GDM1 (cell line): ENCODE data around the gene CST1.
"Not testable (repeated sequence)": the region's sequence is repeated elsewhere in the genome, so short reads cannot be mapped to it uniquely, and the experiment has no call there.

ENCODE experiments used
- DNase-seq: peaks from one replicate; lab custom pipeline; 2025; lab: John Stamatoyannopoulos, UW

The CST1 gene

DNA sequence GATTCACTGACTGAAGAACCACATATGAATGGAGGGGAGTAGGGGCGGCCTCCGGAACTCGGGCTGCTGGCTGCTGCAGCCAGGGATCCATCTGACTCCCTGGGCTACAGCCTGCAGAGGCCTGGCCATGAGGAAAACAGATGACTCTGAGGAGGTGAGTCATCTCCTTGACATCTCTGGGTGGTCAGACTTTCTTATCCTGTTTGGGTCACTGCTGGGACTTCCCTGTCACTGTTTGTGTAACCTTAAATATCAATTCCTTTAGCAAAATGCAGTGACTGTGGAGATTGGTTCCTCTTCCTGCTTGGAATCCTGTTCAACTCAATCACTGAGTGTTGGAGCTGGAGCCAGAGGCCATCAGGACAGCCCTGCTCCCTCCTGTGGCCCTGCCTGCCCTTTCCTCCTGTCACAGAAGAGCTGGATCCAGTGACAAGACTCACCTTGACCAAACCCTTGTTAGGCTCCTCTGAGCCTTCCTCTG is 4.4 kb upstream of the CST1 start:
- DNase-seq, result not testable (repeated sequence)

GRCh38 chr20:23754731-23755130 is 4.0 kb upstream of the CST1 start:
- DNase-seq, result no peak

- no peak for DNase-seq
Observed at GRCh38 chr20:23753589-23753988, 2.9 kb upstream of the CST1 start.

DNA sequence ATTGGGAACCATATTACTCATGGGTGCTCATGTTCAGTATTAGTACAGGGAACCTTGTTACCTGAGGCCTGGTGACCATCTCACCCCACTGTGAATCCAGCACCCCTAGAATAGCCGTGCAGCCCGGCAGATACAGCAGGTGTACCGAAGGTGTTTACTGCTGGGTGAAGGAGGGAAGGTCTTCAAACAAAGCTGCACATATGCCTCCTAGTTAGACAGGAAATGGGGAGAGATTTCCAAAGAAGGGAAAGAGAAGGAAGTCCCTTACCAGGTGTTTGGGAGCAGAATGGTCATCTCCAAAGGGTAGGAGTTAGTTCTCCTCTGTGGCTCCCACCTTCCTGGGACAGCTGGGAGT is 2.4 kb upstream of the CST1 start:
- no peak for DNase-seq

GRCh38 chr20:23752481-23753193 is 1.9 kb upstream of the CST1 start:
- DNase-seq, result no peak

GRCh38 chr20:23752019-23752418 is 1.3 kb upstream of the CST1 start:
- DNase-seq, result no peak

- DNase-seq, result no peak
Observed at GRCh38 chr20:23749746-23750145, 989 bp downstream of the CST1 start.

GRCh38 chr20:23748975-23749374 is 1.8 kb downstream of the CST1 start:
- DNase-seq, result not testable (repeated sequence)

DNA sequence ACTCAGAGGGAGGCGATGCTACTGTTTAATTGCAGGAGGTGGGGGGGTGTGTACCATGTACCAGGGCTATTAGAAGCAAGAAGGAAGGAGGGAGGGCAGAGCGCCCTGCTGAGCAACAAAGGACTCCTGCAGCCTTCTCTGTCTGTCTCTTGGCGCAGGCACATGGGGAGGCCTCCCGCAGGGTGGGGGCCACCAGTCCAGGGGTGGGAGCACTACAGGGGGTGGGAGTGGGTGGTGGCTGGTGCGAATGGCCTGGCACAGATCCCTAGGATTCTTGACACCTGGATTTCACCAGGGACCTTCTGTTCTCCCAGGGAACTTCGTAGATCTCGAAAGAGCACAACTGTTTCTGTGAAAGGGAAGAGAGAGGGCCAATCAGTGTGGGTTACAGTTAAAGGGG is 3.2 kb downstream of the CST1 start:
- DNase-seq, result not testable (repeated sequence)

- not testable (repeated sequence) for DNase-seq
Observed at GRCh38 chr20:23747092-23747491, 3.6 kb downstream of the CST1 start.

DNA sequence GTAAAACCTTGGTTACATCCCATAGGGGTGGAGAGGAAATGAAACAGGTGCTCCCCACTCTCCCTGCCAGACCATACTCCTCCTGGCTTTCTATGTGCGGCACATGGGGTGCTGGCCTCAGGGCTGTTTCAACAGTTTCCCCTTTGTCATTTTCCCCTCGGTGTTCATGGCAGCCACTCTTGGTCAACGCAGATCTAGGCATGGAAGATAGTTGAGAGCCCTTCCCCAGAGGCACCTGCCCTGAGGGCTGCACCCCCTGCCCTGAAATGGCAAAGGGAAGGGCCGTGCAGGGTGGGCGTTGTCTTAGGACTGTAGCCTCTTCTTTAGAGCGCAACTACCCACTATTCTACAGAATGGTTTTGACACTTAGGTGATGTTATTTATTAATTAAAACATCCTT is 4.4 kb downstream of the CST1 start:
- no peak for DNase-seq

GRCh38 chr20:23745247-23745646 is 5.5 kb downstream of the CST1 start:
- no peak for DNase-seq

DNA sequence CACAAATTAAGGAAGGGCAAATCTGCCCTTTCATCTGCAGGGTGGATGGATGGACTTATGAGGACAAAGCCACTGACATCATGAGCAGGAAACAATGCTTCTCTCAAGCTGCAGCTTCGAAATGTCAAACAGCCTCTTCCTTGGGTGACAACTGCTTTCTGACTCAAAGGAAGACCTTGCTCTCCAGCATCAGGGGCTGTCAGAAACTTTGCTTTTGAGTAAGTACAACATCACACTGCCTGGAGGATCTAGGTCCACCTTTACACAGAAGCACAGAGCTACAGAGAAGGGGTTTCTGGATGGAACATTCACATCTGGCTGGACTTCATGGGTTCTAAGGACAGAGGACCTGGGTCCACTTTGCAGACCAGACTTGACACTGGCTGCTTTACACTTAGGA is 5.9 kb downstream of the CST1 start:
- DNase-seq, result no peak

- DNase-seq, result not testable (repeated sequence)
Observed at GRCh38 chr20:23735391-23735790, 15.3 kb downstream of the CST1 start.

GRCh38 chr20:23734949-23735348 is 15.8 kb downstream of the CST1 start:
- DNase-seq, result not testable (repeated sequence)

- DNase-seq, result not testable (repeated sequence)
Observed at GRCh38 chr20:23734440-23734839, 16.3 kb downstream of the CST1 start.

- no peak for DNase-seq
Observed at GRCh38 chr20:23727016-23727415, 23.7 kb downstream of the CST1 start.

GRCh38 chr20:23725102-23725501 is 25.6 kb downstream of the CST1 start:
- no peak for DNase-seq

GRCh38 chr20:23723659-23724307 is 27.0 kb downstream of the CST1 start:
- DNase-seq, result peak; percentile 7

DNA sequence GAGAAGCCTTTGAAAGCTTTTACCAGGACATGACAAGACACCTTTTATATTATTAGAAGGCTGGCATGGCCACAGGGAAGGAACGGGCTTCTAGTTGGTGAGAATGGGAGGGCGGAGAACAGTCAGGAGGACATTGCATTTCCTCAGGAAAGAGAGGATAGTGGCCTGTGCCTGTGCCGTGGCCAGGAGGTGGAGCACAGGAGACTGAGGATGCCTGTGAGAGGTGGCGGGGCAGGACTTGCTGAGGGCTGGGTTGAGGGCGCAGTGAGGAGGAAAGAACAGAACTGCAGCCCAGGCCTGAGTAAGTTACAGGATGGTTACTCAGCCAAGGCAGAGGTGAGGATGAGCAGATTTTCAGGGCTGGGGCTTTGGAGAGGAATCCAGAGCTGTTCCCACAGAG is 27.9 kb downstream of the CST1 start:
- not testable (repeated sequence) for DNase-seq

- DNase-seq, result no peak
Observed at GRCh38 chr20:23721962-23722361, 28.8 kb downstream of the CST1 start.

DNA sequence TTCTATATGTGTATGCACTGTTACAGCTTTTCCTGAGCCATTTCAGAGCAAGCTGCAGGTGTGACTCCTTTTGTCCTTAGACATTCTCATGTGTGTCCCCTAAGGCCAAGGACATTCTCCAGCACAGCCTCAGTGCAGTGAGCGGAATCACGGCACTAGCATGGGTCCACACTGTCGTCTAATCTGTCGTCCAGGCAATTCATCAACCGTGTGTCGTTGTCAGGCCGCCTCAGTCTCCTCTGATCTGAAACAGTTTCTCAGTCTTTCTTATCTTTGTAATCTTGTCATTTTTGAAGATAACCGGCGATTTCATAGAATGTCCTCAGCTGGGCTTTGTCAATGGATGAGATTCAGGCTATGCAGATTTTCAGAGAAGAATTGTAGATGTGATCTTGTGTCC is 31.4 kb downstream of the CST1 start:
- not testable (repeated sequence) for DNase-seq

DNA sequence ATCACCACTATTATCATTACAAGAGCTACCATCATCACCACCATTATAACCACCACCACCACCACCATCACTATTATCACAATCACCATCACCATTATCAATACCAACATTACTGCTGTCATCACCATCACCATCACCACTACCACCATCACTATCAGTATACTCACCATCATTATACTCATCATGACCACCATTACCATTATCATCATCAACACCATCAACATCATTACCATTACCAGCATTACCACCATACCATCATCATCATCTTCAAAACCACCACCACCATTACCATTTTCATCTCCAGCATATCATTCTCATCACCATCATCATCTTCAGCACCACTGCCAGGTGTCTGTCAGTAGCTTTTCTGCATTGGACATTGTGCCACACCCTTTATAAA is 39.0 kb downstream of the CST1 start:
- DNase-seq, result not testable (repeated sequence)

DNA sequence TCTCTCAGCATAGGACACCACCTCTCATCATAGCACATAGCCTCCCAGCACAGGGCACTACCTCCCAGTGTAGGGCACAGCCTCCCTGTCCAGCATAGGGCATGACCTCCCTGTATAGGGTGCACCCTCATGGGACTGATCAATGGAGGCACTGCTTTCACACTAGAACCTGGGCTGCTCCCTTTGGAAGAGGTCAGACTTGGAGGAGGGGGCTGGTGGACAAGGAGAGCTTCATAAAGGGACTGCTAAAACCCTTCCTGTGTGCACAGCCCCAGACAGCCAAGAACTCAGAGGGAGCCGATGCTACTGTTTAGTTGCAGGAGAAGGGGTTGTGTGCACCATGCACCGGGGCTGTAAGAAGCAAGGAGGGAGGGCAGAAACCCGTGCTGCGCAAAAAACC is 40.0 kb downstream of the CST1 start:
- no peak for DNase-seq
